GM19043 (cell line): ENCODE measurements around the gene NRF1.
"Not testable (repeated sequence)": the region's sequence is repeated elsewhere in the genome, so short reads cannot be mapped to it uniquely, and the experiment has no call there.

Experiments
- ATAC-seq: cut with Tn5 transposase; IDR thresholded peaks from one replicate; pipeline ENCODE4 v1.9.1; 2021; ENCODE audit warnings: low read depth; ENCODE audit not compliant: unreplicated experiment

The NRF1 gene

GRCh38 chr7:129643550-129644170, 32.1 kb downstream of the NRF1 start:
- ATAC-seq: no peak

- ATAC-seq: no peak
These were observed 33.2 kb downstream of the NRF1 start for GRCh38 chr7:129644634-129645230.

- no peak for ATAC-seq
These were observed 35.0 kb downstream of the NRF1 start for GRCh38 chr7:129646369-129647021.

DNA sequence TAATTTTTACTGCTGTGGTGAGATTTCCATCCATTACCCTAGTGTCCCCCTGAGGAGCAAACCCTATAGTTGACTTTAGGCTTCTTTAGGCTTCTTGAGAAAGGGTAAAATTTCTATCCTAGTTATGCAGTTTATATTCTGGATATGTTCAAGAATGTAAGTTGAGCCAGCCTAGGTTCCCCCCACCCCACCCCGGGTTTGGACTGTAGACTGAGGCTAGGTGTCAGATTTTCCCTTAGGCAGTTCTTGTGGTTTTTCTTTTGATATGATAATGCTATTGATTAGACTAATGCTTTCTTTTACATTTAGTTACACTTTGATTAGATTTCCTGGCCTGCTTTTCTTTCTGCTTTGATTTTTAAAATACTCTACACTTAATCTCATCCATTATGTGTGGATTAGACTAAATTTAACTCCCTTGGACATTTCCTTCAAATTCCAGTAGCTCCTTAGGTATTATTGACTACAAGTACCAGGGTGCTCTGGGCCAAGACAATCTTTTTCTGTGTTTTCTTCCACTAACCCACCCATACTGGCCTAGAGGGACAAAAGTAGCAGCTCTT, 37.7 kb downstream of the NRF1 start:
- ATAC-seq: no peak

GRCh38 chr7:129650056-129650758, 38.7 kb downstream of the NRF1 start:
- ATAC-seq: no peak

DNA sequence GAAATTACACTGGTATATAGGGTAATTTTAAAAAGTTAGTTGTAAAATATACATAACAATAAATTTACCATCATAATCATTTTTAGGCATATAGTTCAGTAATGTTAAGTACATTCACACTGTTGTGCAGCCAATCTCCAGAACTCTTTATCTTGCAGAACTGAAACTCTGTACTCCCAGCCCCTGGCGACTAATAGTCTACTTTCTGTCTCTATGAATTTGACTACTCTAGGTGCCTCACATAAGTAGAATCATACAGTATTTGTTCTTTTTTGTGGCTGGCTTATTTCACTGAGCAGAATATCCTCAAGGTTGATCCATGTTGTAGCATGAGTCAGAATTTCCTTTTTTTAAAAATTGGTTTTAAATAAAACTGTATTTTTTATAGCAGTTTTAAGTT, 41.4 kb downstream of the NRF1 start:
- ATAC-seq: peak; percentile 53

- ATAC-seq: no peak
These were observed 44.3 kb downstream of the NRF1 start for GRCh38 chr7:129655811-129656210.

- no peak for ATAC-seq
These were observed 45.8 kb downstream of the NRF1 start for GRCh38 chr7:129657363-129657762.

GRCh38 chr7:129659907-129660306, 48.4 kb downstream of the NRF1 start:
- not testable (repeated sequence) for ATAC-seq

DNA sequence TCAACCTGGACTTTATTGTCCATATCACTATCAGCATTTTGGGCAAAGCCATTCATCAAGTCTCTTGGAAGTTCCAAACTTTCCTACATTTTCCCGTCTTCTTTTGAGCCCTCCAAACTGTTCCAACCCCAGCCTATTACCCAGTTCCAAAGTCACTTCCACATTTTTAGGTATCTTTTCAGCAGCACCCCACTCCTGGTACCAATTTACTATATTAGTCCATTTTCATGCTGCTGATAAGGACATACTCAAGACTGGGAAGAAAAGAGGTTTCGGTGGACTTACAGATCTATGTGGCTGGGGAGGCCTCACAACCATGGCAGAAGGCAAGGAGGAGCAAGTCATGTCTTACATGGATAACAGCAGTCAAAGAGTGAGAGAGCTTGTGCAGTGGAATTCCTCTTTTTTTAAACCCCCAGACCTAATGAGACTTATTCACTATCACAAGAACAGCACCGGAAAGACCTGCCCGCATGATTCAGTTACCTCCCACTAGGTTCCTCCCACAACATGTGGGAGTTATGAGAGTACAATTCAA, 50.2 kb downstream of the NRF1 start:
- ATAC-seq: no peak

- ATAC-seq: not testable (repeated sequence)
These were observed 51.7 kb downstream of the NRF1 start for GRCh38 chr7:129663240-129663639.

DNA sequence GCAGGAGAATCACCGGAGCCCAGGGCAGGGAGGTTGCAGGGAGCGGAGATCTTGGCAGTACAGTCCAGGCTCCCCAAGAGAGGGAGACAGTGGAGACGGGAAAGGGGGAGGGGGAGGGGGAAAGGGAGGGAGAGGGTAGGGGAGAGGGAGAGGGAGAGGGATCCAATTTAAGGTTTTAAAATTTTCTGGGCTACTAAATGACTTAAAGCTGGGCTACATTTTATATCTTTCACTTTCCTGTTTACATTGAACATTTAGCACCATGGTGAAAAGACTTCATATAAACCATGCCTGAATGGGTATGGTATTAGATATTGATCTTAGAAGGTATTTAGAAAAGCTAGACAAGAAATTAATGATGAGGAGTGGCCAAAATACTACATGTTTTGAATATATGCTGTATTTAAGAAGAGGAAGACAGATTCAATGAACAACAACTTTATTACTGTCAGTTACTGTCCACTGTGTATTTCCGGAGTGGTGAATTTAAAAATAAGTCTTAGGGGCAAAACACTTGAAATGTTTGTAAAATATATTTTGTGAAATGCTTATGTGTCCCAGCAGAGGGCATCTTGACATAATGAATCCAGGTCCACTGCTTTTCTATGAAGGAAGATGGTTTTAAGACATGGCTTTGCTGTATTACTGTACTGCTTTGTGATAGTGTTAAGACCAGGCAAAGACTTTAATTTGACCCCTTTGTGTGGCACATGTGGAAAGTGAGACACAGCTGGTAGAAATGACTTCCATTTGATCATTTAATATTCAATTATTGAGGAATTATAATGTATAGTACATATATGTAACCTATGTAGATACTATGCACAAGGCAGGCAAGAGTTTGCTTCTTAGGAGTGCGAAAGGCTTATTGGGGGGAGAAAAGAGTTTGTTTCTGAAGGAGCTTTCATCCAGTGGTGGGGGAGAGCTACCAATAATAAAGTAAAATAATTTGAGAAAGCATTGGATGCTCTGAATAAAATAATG, 52.8 kb downstream of the NRF1 start:
- ATAC-seq: no peak

DNA sequence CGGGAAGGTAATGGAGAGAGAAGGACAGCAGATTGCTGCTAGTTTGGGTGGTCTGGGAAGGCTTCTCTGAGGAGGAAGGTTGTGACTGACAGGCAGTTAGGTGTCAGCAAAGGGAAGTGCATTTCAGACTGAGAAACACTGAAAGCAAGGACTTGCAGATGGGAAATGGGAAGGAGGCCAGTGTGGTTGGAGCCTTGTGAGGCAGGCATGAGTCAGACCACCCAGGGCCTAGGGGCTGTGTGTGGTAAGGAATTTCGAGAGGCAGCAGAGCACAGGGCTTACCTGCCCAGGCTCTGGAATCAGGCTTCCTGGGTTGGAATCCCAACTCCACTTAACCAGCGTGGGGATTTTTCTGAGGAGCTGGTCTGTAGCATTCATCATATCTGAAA, 53.5 kb downstream of the NRF1 start:
- ATAC-seq: no peak

- no peak for ATAC-seq
These were observed 55.6 kb downstream of the NRF1 start for GRCh38 chr7:129667116-129667515.

DNA sequence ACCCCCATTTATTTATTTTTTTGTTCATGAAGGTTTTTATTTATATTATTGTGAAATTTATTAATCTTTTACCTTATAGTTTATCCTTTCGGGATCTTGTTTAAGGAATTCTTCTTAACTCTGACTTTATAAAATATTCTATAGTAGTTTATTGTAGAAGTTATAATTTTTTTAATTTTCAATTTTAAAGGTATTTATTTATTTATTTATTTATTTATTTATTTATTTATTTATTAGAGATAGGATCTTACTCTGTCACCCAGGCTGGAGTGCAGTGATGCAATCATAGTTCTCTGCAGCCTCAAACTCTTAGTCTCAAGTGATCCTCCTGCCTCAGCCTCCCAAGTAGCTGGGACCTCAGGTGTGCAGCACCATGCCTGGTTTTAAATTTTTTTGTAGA, 56.0 kb downstream of the NRF1 start:
- no peak for ATAC-seq

- no peak for ATAC-seq
These were observed 58.4 kb downstream of the NRF1 start for GRCh38 chr7:129669901-129670300.

DNA sequence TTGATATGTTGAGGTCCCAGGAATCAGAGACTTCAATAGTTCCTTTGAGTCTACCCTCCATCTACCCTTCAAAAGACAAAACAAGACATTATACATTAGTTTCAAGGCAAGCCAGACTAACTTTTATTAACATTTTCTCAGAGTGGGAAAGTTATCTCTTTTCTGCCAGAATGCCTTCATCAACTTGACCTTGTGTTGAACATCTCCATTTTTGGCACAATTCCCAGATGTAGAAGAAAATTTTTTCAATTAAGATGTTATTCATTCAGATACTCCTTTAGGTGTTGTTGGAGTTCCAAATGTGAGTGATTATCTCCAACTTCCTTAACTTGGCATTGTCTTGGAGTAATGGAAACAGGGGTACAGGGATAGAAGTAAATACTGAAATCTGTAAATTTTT, 59.1 kb downstream of the NRF1 start:
- no peak for ATAC-seq

GRCh38 chr7:129671266-129671665, 59.7 kb downstream of the NRF1 start:
- no peak for ATAC-seq

- ATAC-seq: not testable (repeated sequence)
These were observed 63.0 kb downstream of the NRF1 start for GRCh38 chr7:129674475-129674874.

GRCh38 chr7:129675521-129675920, 64.0 kb downstream of the NRF1 start:
- ATAC-seq: no peak
